H9 (cell line): ENCODE results near the gene MMP26. TPM values are rescaled to one million over a fixed set of nuclear protein-coding genes. Genes with fewer than 3 reads are reported as not detected.

Source experiments
- DNase-seq: peaks from one replicate; pipeline ENCODE4 v3.0.0-alpha.2; 2017
- H2AFZ ChIP-seq: one replicate; pipeline ENCODE4 v1.6.1; 2013; ENCODE audit warnings: mild to moderate bottlenecking, low read length, control low read depth, moderate library complexity
- H2AK5ac ChIP-seq: 2 replicates; pipeline ENCODE4 v1.6.1; 2013; ENCODE audit warnings: low read length, control low read depth, mixed read lengths; ENCODE audit not compliant: insufficient read length
- H2BK120ac ChIP-seq: one replicate; pipeline ENCODE4 v1.6.1; 2013; ENCODE audit warnings: low read depth, mild to moderate bottlenecking, low read length, control low read depth, inconsistent platforms; ENCODE audit not compliant: poor library complexity, severe bottlenecking
- H2BK12ac ChIP-seq: 2 replicates; pipeline ENCODE4 v1.6.1; 2013; ENCODE audit warnings: low read length, control low read depth, mixed read lengths, low read depth; ENCODE audit not compliant: insufficient read length
- H2BK15ac ChIP-seq: 2 replicates; pipeline ENCODE4 v1.6.1; 2013; ENCODE audit warnings: low read depth, low read length, control low read depth
- H2BK20ac ChIP-seq: one replicate; pipeline ENCODE4 v1.6.1; 2013; ENCODE audit warnings: low read depth, mild to moderate bottlenecking, low read length, control low read depth, inconsistent platforms; ENCODE audit not compliant: poor library complexity, severe bottlenecking
- H2BK5ac ChIP-seq: 2 replicates; pipeline ENCODE4 v1.6.1; 2013; ENCODE audit warnings: low read length, control low read depth, mixed read lengths; ENCODE audit not compliant: insufficient read length
- H3K14ac ChIP-seq: 2 replicates; pipeline ENCODE4 v1.6.1; 2013; ENCODE audit warnings: low read length, control low read depth; ENCODE audit not compliant: insufficient read depth
- H3K18ac ChIP-seq: 2 replicates; pipeline ENCODE4 v1.6.1; 2013; ENCODE audit warnings: low read depth, mild to moderate bottlenecking, mixed read lengths, low read length, control low read depth; ENCODE audit not compliant: insufficient read length
- H3K23ac ChIP-seq: 2 replicates; pipeline ENCODE4 v1.6.1; 2013; ENCODE audit warnings: low read length, control low read depth, mixed read lengths, low read depth; ENCODE audit not compliant: insufficient read length
- H3K23me2 ChIP-seq: 2 replicates; pipeline ENCODE4 v1.6.1; 2013; ENCODE audit warnings: low read depth, mild to moderate bottlenecking, mixed read lengths, low read length, control low read depth; ENCODE audit not compliant: insufficient read length, poor library complexity, severe bottlenecking
- H3K27ac ChIP-seq: 2 replicates; pipeline ENCODE4 v1.5.1; 2013; ENCODE audit warnings: low read length, control low read depth, mixed read lengths, low read depth; ENCODE audit not compliant: insufficient read length
- H3K27me3 ChIP-seq: 2 replicates; pipeline ENCODE4 v1.6.1; 2013; ENCODE audit warnings: low read length, control low read depth, inconsistent platforms; ENCODE audit not compliant: insufficient read depth
- H3K4ac ChIP-seq: 2 replicates; pipeline ENCODE4 v1.6.1; 2013; ENCODE audit warnings: low read depth, mild to moderate bottlenecking, control low read depth, inconsistent platforms, low read length, moderate library complexity
- H3K4me1 ChIP-seq: 2 replicates; pipeline ENCODE4 v1.6.1; 2013; ENCODE audit warnings: low read length, control low read depth, inconsistent platforms; ENCODE audit not compliant: insufficient read depth
- H3K4me2 ChIP-seq: 2 replicates; pipeline ENCODE4 v1.6.1; 2013; ENCODE audit warnings: low read length, control low read depth, mixed read lengths; ENCODE audit not compliant: insufficient read length, insufficient read depth
- H3K56ac ChIP-seq: 2 replicates; pipeline ENCODE4 v1.6.1; 2013; ENCODE audit warnings: low read depth, mild to moderate bottlenecking, mixed read lengths, low read length, control low read depth; ENCODE audit not compliant: insufficient read length
- H3K79me1 ChIP-seq: 2 replicates; pipeline ENCODE4 v1.6.1; 2013; ENCODE audit warnings: low read depth, mild to moderate bottlenecking, moderate library complexity, low read length, control low read depth, inconsistent platforms; ENCODE audit not compliant: insufficient read depth, poor library complexity, severe bottlenecking
- H3K79me2 ChIP-seq: 2 replicates; pipeline ENCODE4 v1.6.1; 2013; ENCODE audit warnings: low read length, control low read depth, inconsistent platforms; ENCODE audit not compliant: insufficient read depth
- H3K9ac ChIP-seq: 2 replicates; pipeline ENCODE4 v1.6.1; 2013; ENCODE audit warnings: low read length, control low read depth, mixed read lengths; ENCODE audit not compliant: insufficient read length; ENCODE audit errors: extremely low read depth
- H3K9me3 ChIP-seq: one replicate; pipeline ENCODE4 v1.6.1; 2013; ENCODE audit warnings: low read depth, low read length, inconsistent platforms; ENCODE audit not compliant: control insufficient read depth
- H3T11ph ChIP-seq: one replicate; pipeline ENCODE4 v1.6.1; 2013; ENCODE audit warnings: mild to moderate bottlenecking, low read length, control low read depth, inconsistent platforms
- H4K20me1 ChIP-seq: one replicate; pipeline ENCODE4 v1.6.1; 2013; ENCODE audit not compliant: control insufficient read depth, insufficient read length, insufficient read depth
- H4K5ac ChIP-seq: 2 replicates; pipeline ENCODE4 v1.6.1; 2013; ENCODE audit warnings: low read depth, mild to moderate bottlenecking, mixed read lengths, low read length, control low read depth; ENCODE audit not compliant: insufficient read length
- H4K8ac ChIP-seq: replicated peaks from 2 replicates; pipeline ENCODE4 v1.6.1; 2013; ENCODE audit warnings: low read length, control low read depth, mixed read lengths, low read depth; ENCODE audit not compliant: insufficient read length
- H4K91ac ChIP-seq: 2 replicates; pipeline ENCODE4 v1.6.1; 2013; ENCODE audit warnings: low read depth, mild to moderate bottlenecking, moderate library complexity, mixed read lengths, low read length, control low read depth; ENCODE audit not compliant: insufficient read length
- H3K27ac Mint-ChIP-seq, 3 experiments: 2 replicates in 2 of 3; 3 replicates in 1 of 3; pipeline ENCODE4 v1.8.0; 2020 to 2021; ENCODE audit warnings: mixed read lengths in 3 of 3, mild to moderate bottlenecking in 1 of 3, moderate library complexity in 1 of 3
- H3K27me3 Mint-ChIP-seq: 2 replicates; pipeline ENCODE4 v1.8.0; 2021; ENCODE audit warnings: low read depth, mild to moderate bottlenecking, moderate library complexity, mixed read lengths
- H3K36me3 Mint-ChIP-seq, 3 experiments: 2 replicates in 2 of 3; 3 replicates in 1 of 3; pipeline ENCODE4 v1.8.0; 2020 to 2021; ENCODE audit warnings: low read depth in 3 of 3, mixed read lengths in 3 of 3; ENCODE audit not compliant: insufficient read depth in 1 of 3
- H3K4me1 Mint-ChIP-seq, 2 experiments: 2 replicates each; pipeline ENCODE4 v1.8.0; 2020; ENCODE audit warnings: mixed read lengths in 2 of 2
- H3K4me3 Mint-ChIP-seq, 2 experiments: 2 replicates in 1 of 2; 3 replicates in 1 of 2; pipeline ENCODE4 v1.8.0; 2020 to 2021; ENCODE audit warnings: mild to moderate bottlenecking in 2 of 2, mixed read lengths in 2 of 2, moderate library complexity in 1 of 2
- H3K9me3 Mint-ChIP-seq, 2 experiments: 2 replicates in 1 of 2; 3 replicates in 1 of 2; pipeline ENCODE4 v1.8.0; 2020; ENCODE audit warnings: mild to moderate bottlenecking in 2 of 2, mixed read lengths in 2 of 2, moderate library complexity in 1 of 2
- WGBS: extraction: QIAGEN DNeasy Blood & Tissue Kit; methylation state at CpG from one replicate; pipeline ENCODE4 v1.1.7; 2013; ENCODE audit warnings: missing lambda C conversion rate, low lambda C conversion rate, mixed read lengths; ENCODE audit not compliant: insufficient read length; ENCODE audit errors: extremely low coverage; 5-methylcytosine and 5-hydroxymethylcytosine counted together
- total RNA-seq: library from RNA; stranded (reverse); gene quantifications from 2 replicates; pipeline ENCODE4 v1.2.1, GENCODE V29; 2021
- TF ChIP-seq, protein P1 (sequence below): fragments of 200-600 bp; sonication (generic); conservative IDR thresholded peaks from 3 replicates; pipeline ENCODE4 v1.8.0; 2021; ENCODE audit warnings: antibody characterized with exemption, mild to moderate bottlenecking

The MMP26 gene
- total RNA-seq, 1 experiment from 2014 or later = not detected

DNA sequence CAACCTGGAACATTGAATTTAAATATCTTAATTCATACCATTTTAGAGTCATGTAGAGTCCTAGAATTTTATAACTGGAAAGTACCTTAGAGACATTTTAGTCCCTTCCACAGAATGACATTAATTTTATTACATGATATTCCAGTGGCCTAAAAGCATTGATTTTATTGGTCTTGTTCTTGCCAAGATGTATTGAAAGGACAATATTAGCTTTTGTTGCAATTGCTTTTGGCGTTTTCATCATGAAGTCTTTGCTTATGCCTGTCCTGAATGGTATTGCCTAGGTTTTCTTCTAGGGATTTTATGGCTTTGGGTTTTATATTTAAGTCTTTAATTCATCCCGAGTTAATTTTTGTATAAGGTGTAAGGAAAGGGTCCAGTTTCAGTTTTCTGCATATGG lies 36.2 kb downstream of the MMP26 start:
- no peaks in the 10 kb centered on the region for H3K4me1 Mint-ChIP-seq
- Histone ChIP-seq H3T11ph (no peak overlapping the region), H2AK5ac (no peak overlapping the region), H3K14ac (no peak overlapping the region), H3K9ac (no peak overlapping the region), H3K23ac (no peak overlapping the region), H2BK5ac (no peak overlapping the region), H2AFZ (no peak overlapping the region), H3K79me2 (no peaks in the 10 kb centered on the region), H3K27ac (no peak overlapping the region), H4K5ac (no peak overlapping the region), H3K27me3 (no peaks in the 10 kb centered on the region), H3K23me2 (no peaks in the 10 kb centered on the region), H2BK20ac (no peak overlapping the region), H3K4me2 (no peak overlapping the region), H3K79me1 (no peaks in the 10 kb centered on the region), H4K8ac (no peak overlapping the region), H3K4me1 (no peaks in the 10 kb centered on the region), H3K9me3 (no peaks in the 10 kb centered on the region), H3K4ac (no peak overlapping the region), H2BK15ac (no peak overlapping the region), H4K91ac (no peak overlapping the region), H3K18ac (no peak overlapping the region), H2BK12ac (no peak overlapping the region), H4K20me1 (no peaks in the 10 kb centered on the region), H3K56ac (no peak overlapping the region), H2BK120ac (no peak overlapping the region)
- DNase-seq = no peak
- H3K36me3 Mint-ChIP-seq = no peaks in the 10 kb centered on the region
- WGBS = no CpG with 5 or more reads among the region's 2 CpGs
- no peaks in the 10 kb centered on the region for H3K27me3 Mint-ChIP-seq
- H3K9me3 Mint-ChIP-seq = no peaks in the 10 kb centered on the region
- H3K4me3 Mint-ChIP-seq = no peak overlapping the region
- no peak overlapping the region for H3K27ac Mint-ChIP-seq
- TF ChIP-seq, protein P1, sequence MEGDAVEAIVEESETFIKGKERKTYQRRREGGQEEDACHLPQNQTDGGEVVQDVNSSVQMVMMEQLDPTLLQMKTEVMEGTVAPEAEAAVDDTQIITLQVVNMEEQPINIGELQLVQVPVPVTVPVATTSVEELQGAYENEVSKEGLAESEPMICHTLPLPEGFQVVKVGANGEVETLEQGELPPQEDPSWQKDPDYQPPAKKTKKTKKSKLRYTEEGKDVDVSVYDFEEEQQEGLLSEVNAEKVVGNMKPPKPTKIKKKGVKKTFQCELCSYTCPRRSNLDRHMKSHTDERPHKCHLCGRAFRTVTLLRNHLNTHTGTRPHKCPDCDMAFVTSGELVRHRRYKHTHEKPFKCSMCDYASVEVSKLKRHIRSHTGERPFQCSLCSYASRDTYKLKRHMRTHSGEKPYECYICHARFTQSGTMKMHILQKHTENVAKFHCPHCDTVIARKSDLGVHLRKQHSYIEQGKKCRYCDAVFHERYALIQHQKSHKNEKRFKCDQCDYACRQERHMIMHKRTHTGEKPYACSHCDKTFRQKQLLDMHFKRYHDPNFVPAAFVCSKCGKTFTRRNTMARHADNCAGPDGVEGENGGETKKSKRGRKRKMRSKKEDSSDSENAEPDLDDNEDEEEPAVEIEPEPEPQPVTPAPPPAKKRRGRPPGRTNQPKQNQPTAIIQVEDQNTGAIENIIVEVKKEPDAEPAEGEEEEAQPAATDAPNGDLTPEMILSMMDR = no peak
